Liver (tissue), 9 donors: Measurements from ENCODE around the gene SYDE2. TPM values are rescaled to one million over a fixed set of nuclear protein-coding genes. Genes with fewer than 3 reads are reported as not detected.

Experiments
- DNase-seq: peaks from one replicate; pipeline ENCODE4 v3.0.0-alpha.2; 2017; ENCODE audit warnings: low spot score
- H3K27ac ChIP-seq, 2 donors: one replicate each; pipeline ENCODE4 v1.7.0; 2013; ENCODE audit warnings: inconsistent platforms in 2 of 2, low read length in 2 of 2, control low read depth in 1 of 2, low read depth in 1 of 2, mild to moderate bottlenecking in 1 of 2
- H3K27me3 ChIP-seq, 4 donors: one replicate each; pipeline versions ENCODE4 v1.6.1 to v1.7.0; 2013; ENCODE audit warnings: low read length in 3 of 4, inconsistent platforms in 1 of 4, mild to moderate bottlenecking in 1 of 4, moderate library complexity in 1 of 4; ENCODE audit not compliant: control insufficient read depth in 4 of 4, insufficient read depth in 4 of 4
- H3K36me3 ChIP-seq, 4 donors: one replicate each; pipeline versions ENCODE4 v1.6.1 to v1.7.0; 2013; ENCODE audit warnings: low read length in 3 of 4, mild to moderate bottlenecking in 3 of 4, low read depth in 1 of 4, moderate library complexity in 1 of 4; ENCODE audit not compliant: control insufficient read depth in 4 of 4, insufficient read depth in 3 of 4
- H3K4me1 ChIP-seq, 4 donors: one replicate each; pipeline versions ENCODE4 v1.6.1 to v1.7.0; 2013; ENCODE audit warnings: low read length in 3 of 4, mild to moderate bottlenecking in 3 of 4, moderate library complexity in 1 of 4; ENCODE audit not compliant: control insufficient read depth in 4 of 4, insufficient read depth in 4 of 4
- H3K4me3 ChIP-seq, 3 donors: one replicate each; pipeline versions ENCODE4 v1.6.1 to v1.7.0; 2013; ENCODE audit warnings: low read length in 3 of 3, control low read depth in 1 of 3, low read depth in 1 of 3, mild to moderate bottlenecking in 1 of 3
- H3K9ac ChIP-seq, 2 donors: one replicate each; pipeline ENCODE4 v1.7.0; 2013; ENCODE audit warnings: low read length in 2 of 2, mild to moderate bottlenecking in 2 of 2, moderate library complexity in 2 of 2, control low read depth in 1 of 2, low read depth in 1 of 2
- H3K9me3 ChIP-seq, 4 donors: one replicate each; pipeline versions ENCODE4 v1.6.1 to v1.7.0; 2013; ENCODE audit warnings: low read length in 3 of 4; ENCODE audit not compliant: control insufficient read depth in 4 of 4
- ATF3 ChIP-seq: IDR thresholded peaks from 2 replicates; pipeline ENCODE4 v1.6.1; 2016; ENCODE audit warnings: antibody characterized with exemption
- CTCF ChIP-seq: fragments of 150-350 bp; IDR thresholded peaks from 2 replicates; pipeline ENCODE4 v1.5.1; 2017; ENCODE audit warnings: improper control_type of control experiment, low read depth, low read length; ENCODE audit not compliant: missing input control
- EGR1 ChIP-seq, 2 donors: IDR thresholded peaks; 2 replicates each; pipeline ENCODE4 v1.6.1; 2016 to 2018; ENCODE audit warnings: antibody characterized with exemption in 2 of 2, low read depth in 2 of 2
- FOXA1 ChIP-seq: IDR thresholded peaks from 2 replicates; pipeline ENCODE4 v1.6.1; 2016; ENCODE audit warnings: antibody characterized with exemption
- FOXA2 ChIP-seq: IDR thresholded peaks from 2 replicates; pipeline ENCODE4 v1.6.1; 2016; ENCODE audit warnings: antibody characterized with exemption
- GABPA ChIP-seq, 2 donors: IDR thresholded peaks in 1 of 2; conservative IDR thresholded peaks in 1 of 2; 2 replicates each; pipeline ENCODE4 v1.6.1; 2016; ENCODE audit warnings: antibody characterized with exemption in 2 of 2, mild to moderate bottlenecking in 1 of 2, moderate library complexity in 1 of 2
- HNF4A ChIP-seq, 2 donors: conservative IDR thresholded peaks; 2 replicates each; pipeline ENCODE4 v1.6.1; 2016; ENCODE audit warnings: antibody characterized with exemption in 2 of 2, mild to moderate bottlenecking in 2 of 2
- HNF4G ChIP-seq: IDR thresholded peaks from 2 replicates; pipeline ENCODE4 v1.6.1; 2016; ENCODE audit warnings: antibody characterized with exemption
- JUND ChIP-seq, 2 donors: IDR thresholded peaks; 2 replicates each; pipeline ENCODE4 v1.6.1; 2016; ENCODE audit warnings: antibody characterized with exemption in 2 of 2
- NR2F2 ChIP-seq: IDR thresholded peaks from 2 replicates; pipeline ENCODE4 v1.6.1; 2016; ENCODE audit warnings: antibody characterized with exemption
- RAD21 ChIP-seq, 2 donors: IDR thresholded peaks; 2 replicates each; pipeline ENCODE4 v1.6.1; 2016; ENCODE audit warnings: antibody characterized with exemption in 2 of 2, mild to moderate bottlenecking in 2 of 2
- REST ChIP-seq: IDR thresholded peaks from 2 replicates; pipeline ENCODE4 v1.6.1; 2016; ENCODE audit warnings: antibody characterized with exemption, mild to moderate bottlenecking
- RXRA ChIP-seq, 2 donors: IDR thresholded peaks; 2 replicates each; pipeline ENCODE4 v1.6.1; 2017 to 2018; ENCODE audit warnings: antibody characterized with exemption in 2 of 2, mild to moderate bottlenecking in 1 of 2
- SP1 ChIP-seq: IDR thresholded peaks from 2 replicates; pipeline ENCODE4 v1.6.1; 2018; ENCODE audit warnings: antibody characterized with exemption, mild to moderate bottlenecking
- TAF1 ChIP-seq: conservative IDR thresholded peaks from 2 replicates; pipeline ENCODE4 v1.6.1; 2016; ENCODE audit warnings: antibody characterized with exemption, mild to moderate bottlenecking
- YY1 ChIP-seq: IDR thresholded peaks from 2 replicates; pipeline ENCODE4 v1.6.1; 2016; ENCODE audit warnings: antibody characterized with exemption, mild to moderate bottlenecking
- WGBS: extraction: QIAGEN DNeasy Blood & Tissue Kit; methylation state at CpG from one replicate; pipeline ENCODE4 v1.1.7; 2013; 5-methylcytosine and 5-hydroxymethylcytosine counted together
- polyA plus RNA-seq, 2 donors: library from polyadenylated mRNA; stranded (reverse) in 1 of 2; unstranded in 1 of 2; fragments of 200-250 nt in 1 of 2; fragments of >200 nt in 1 of 2; fragmentation: Nextera tagmentation in 1 of 2; extraction: Ambion mirVana in 1 of 2; gene quantifications; one replicate each; pipeline versions ENCODE4 v1.2.1 to v1.2.3, GENCODE V29; 2013 to 2015
- total RNA-seq, 2 donors: library from RNA; depleted of rRNA; stranded (reverse); fragments of >200 nt; gene quantifications; one replicate each; pipeline ENCODE4 v1.2.3, GENCODE V29; 2014
- donor health status: healthy.
- donor health status: healthy.
- donor health status: healthy.
- donor health status: healthy.
- donor health status: healthy.

SYDE2 gene
- total and polyA plus RNA-seq, 4 donors = 1.3 to 11.5 (median 3.7) TPM

- DNase-seq = no peak
- H3K27me3 ChIP-seq = no peaks in the 10 kb centered on the region
- 90% methylated on average over 1 of the region's 1 CpG for WGBS
Observed at GRCh38 chr1:85245891-85246290, 45.1 kb upstream of the SYDE2 start.

GRCh38 chr1:85245456-85245855, 44.6 kb upstream of the SYDE2 start:
- DNase-seq = no peak
- Histone ChIP-seq H3K36me3 (no peaks in the 10 kb centered on the region), H3K4me1 (no peaks in the 10 kb centered on the region), H3K9ac (no peak overlapping the region), H3K27me3 (no peaks in the 10 kb centered on the region), H3K4me3 (no peak overlapping the region), H3K27ac (no peak overlapping the region), H3K9me3 (no peaks in the 10 kb centered on the region)
- WGBS = 84% methylated on average over 1 of the region's 1 CpG
- TF ChIP-seq FOXA2 (no peak), YY1 (no peak), HNF4A (conservative IDR thresholded peaks at IDR 0.05) (no peak), RAD21 (IDR thresholded peaks at IDR 0.05) (no peak), TAF1 (no peak), NR2F2 (no peak), CTCF (no peak), EGR1 (IDR thresholded peaks at IDR 0.05; ENCODE audit: low read depth in 2 of 2) (no peak), FOXA1 (no peak), HNF4G (no peak), ATF3 (no peak), GABPA (IDR thresholded peaks at IDR 0.05 in 1 of 2, conservative IDR thresholded peaks at IDR 0.05 in 1 of 2) (no peak)

More at GRCh38 chr1:85245891-85246290, 45.1 kb upstream of the SYDE2 start:
- H3K4me3 ChIP-seq = no peak overlapping the region
- H3K36me3 ChIP-seq = no peaks in the 10 kb centered on the region
- no peak overlapping the region for H3K27ac ChIP-seq
- TF ChIP-seq REST (no peak), ATF3 (no peak), FOXA2 (no peak), FOXA1 (no peak), GABPA (IDR thresholded peaks at IDR 0.05 in 1 of 2, conservative IDR thresholded peaks at IDR 0.05 in 1 of 2) (no peak), EGR1 (IDR thresholded peaks at IDR 0.05; ENCODE audit: low read depth in 2 of 2) (no peak), JUND (IDR thresholded peaks at IDR 0.05) (no peak), CTCF (no peak), RXRA (IDR thresholded peaks at IDR 0.05) (no peak), SP1 (no peak)
- no peaks in the 10 kb centered on the region for H3K4me1 ChIP-seq
- no peak overlapping the region for H3K9ac ChIP-seq
- H3K9me3 ChIP-seq = no peaks in the 10 kb centered on the region
